Measurements from ENCODE around the gene WDR88.
"Not testable (repeated sequence)": the region's sequence is repeated elsewhere in the genome, so short reads cannot be mapped to it uniquely, and the experiment has no call there.

- TF ChIP-seq, protein P1, sequence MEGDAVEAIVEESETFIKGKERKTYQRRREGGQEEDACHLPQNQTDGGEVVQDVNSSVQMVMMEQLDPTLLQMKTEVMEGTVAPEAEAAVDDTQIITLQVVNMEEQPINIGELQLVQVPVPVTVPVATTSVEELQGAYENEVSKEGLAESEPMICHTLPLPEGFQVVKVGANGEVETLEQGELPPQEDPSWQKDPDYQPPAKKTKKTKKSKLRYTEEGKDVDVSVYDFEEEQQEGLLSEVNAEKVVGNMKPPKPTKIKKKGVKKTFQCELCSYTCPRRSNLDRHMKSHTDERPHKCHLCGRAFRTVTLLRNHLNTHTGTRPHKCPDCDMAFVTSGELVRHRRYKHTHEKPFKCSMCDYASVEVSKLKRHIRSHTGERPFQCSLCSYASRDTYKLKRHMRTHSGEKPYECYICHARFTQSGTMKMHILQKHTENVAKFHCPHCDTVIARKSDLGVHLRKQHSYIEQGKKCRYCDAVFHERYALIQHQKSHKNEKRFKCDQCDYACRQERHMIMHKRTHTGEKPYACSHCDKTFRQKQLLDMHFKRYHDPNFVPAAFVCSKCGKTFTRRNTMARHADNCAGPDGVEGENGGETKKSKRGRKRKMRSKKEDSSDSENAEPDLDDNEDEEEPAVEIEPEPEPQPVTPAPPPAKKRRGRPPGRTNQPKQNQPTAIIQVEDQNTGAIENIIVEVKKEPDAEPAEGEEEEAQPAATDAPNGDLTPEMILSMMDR (IDR thresholded peaks at IDR 0.05): not testable (repeated sequence)
- not testable (repeated sequence) for TF ChIP-seq ZFX (IDR thresholded peaks at IDR 0.05; ENCODE audit: borderline replicate concordance)
Measured at GRCh38 chr19:33191092-33191491, 59.2 kb downstream of the WDR88 start.

Measured in 22Rv1 (cell line).